ENCODE data around the gene ZNF212.

ZNF212 gene

DNA sequence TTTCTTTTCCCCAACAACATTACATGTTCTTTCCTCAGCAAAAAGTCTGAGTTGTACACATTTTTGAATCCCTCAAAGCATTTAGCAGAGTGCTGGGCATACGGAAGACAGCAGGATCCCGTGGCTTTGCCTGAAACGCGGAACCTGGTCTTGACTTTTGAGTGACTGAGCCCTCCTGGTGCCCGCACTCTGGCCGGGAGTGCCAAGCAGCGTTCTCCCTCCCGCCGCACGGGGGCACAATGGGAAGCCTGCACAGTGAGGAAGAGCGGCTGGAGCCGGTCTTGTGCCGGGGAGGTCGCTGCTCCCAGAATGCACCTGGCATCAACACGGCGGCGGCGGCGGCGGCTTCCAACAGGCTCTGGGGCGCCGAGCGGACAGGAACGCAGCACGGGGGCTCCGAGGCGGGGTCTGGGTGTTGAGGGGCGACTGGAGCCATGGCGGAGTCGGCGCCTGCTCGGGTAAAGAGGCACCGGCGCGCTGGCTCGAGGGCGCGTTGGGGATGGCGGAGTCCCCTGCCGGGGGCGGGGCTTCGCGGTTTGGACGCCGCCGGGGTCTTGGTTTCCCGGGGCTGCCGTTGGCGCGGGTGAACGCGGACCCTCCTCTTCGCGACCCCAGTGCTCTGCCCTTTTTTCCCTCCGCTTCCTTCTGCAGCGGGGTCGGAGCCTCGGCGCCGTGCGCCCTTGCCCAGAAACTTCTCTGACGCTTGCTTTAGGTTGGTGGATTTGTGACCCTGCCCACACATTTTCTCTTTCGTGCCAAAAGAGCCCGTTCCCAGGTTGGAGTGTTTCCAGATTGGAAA is at the start of gene ZNF212:
Gene ZNF212, plus strand, starts transcription at position 307 of the 799 bp plus-strand sequence. Its CDS starts 128 bp downstream, at position 435.
- peak; percentile 92 for DNase-seq
- no peaks in the 10 kb centered on the region for H3K9me3 Mint-ChIP-seq
- H3K27ac Mint-ChIP-seq, result peak within 1 kb of the TSS; percentile 95
- H3K4me1 Mint-ChIP-seq (ENCODE audit: low read depth), result peaks cover 51% of the 10 kb centered on the region
- H3K36me3 Mint-ChIP-seq (ENCODE audit: low read depth), result peaks cover 38% of the 10 kb centered on the region
- H3K4me3 Mint-ChIP-seq, result peak within 1 kb of the TSS; percentile 95
- H3K27me3 Mint-ChIP-seq, result no peaks in the 10 kb centered on the region

DNA sequence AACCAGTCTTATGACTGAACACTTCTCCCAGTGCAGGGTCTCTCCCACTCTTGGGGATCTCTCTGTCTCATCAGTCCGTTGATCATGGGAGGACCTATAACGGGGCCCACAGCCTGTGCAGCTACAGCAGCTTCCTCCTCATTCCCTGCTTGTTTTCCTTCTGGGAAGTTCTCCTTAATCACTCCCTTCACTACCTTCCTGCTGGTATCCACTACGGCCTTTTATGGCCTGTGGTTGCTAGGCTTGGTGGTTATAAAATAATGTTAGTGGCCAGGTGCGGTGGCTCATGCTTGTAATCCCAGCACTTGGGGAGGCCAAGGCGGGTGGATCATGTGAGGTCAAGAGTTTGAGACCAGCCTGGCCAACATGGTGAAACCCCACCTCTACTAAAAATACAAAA is 47.6 kb upstream of the ZNF212 start:
- no peaks in the 10 kb centered on the region for H3K27me3 Mint-ChIP-seq
- no peak for DNase-seq
- peak overlapping the region; percentile 66 for H3K4me3 Mint-ChIP-seq
- H3K36me3 Mint-ChIP-seq (ENCODE audit: low read depth), result peaks cover 10% of the 10 kb centered on the region
- no peak overlapping the region for H3K27ac Mint-ChIP-seq
- peaks cover 16% of the 10 kb centered on the region for H3K4me1 Mint-ChIP-seq (ENCODE audit: low read depth)
- no peaks in the 10 kb centered on the region for H3K9me3 Mint-ChIP-seq

GRCh38 chr7:149194799-149195179 is 44.7 kb upstream of the ZNF212 start:
- H3K27ac Mint-ChIP-seq, result peak overlapping the region; percentile 63
- H3K4me1 Mint-ChIP-seq (ENCODE audit: low read depth), result peaks cover 41% of the 10 kb centered on the region
- H3K27me3 Mint-ChIP-seq, result no peaks in the 10 kb centered on the region
- peak overlapping the region; percentile 87 for H3K4me3 Mint-ChIP-seq
- no peak for DNase-seq
- peaks cover 39% of the 10 kb centered on the region for H3K36me3 Mint-ChIP-seq (ENCODE audit: low read depth)
- no peaks in the 10 kb centered on the region for H3K9me3 Mint-ChIP-seq

- Mint-ChIP-seq H3K27me3 (no peaks in the 10 kb centered on the region), H3K36me3 (ENCODE audit: low read depth) (peaks cover 45% of the 10 kb centered on the region), H3K9me3 (no peaks in the 10 kb centered on the region), H3K4me1 (ENCODE audit: low read depth) (peaks cover 46% of the 10 kb centered on the region), H3K4me3 (peak within 1 kb of the TSS; percentile 92), H3K27ac (peak within 1 kb of the TSS; percentile 97)
- peak; percentile 86 for DNase-seq
Measured at GRCh38 chr7:149195180-149196150, 44.0 kb upstream of the ZNF212 start, which contains the start of gene ZNF282. ZNF282 (plus strand) TSS chr7:149195546; CDS start chr7:149195590, 44 bp downstream.

DNA sequence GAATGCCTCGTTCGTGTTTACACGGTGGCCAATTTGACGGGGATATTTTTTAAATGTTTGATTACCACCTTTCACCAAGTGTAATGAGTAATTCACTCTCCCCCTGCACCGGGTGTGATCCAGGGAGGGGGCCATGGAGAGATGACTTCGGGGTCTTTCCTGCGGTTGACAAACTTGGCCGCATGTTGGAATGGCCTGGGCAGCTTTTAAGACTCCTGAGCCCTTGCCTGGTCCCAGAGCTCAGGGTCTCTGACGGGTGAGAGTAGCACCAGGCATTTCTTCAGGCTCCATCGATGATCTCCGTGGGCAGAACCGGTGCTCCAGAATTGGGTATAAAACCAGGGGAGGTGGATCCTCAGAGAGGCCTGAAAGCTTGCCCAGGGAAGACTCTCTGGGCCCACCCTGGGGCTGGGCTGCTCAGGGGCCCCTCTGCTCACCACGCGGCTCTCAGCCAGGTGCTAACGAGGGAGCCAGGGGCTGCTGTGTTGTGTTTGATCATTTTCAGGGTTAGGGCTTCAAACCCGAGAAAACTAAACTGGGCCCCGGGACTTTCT is 43.2 kb upstream of the ZNF212 start:
- peak; percentile 57 for DNase-seq
- Mint-ChIP-seq H3K9me3 (no peaks in the 10 kb centered on the region), H3K4me3 (peak overlapping the region; percentile 92), H3K27me3 (no peaks in the 10 kb centered on the region), H3K27ac (peak overlapping the region; percentile 97), H3K36me3 (ENCODE audit: low read depth) (peaks cover 52% of the 10 kb centered on the region), H3K4me1 (ENCODE audit: low read depth) (peaks cover 45% of the 10 kb centered on the region)

GRCh38 chr7:149196705-149197171 is 42.7 kb upstream of the ZNF212 start:
- no peaks in the 10 kb centered on the region for H3K9me3 Mint-ChIP-seq
- DNase-seq, result no peak
- H3K27ac Mint-ChIP-seq, result peak overlapping the region; percentile 97
- peaks cover 58% of the 10 kb centered on the region for H3K36me3 Mint-ChIP-seq (ENCODE audit: low read depth)
- H3K27me3 Mint-ChIP-seq, result no peaks in the 10 kb centered on the region
- H3K4me1 Mint-ChIP-seq (ENCODE audit: low read depth), result peaks cover 43% of the 10 kb centered on the region
- peak overlapping the region; percentile 92 for H3K4me3 Mint-ChIP-seq

DNA sequence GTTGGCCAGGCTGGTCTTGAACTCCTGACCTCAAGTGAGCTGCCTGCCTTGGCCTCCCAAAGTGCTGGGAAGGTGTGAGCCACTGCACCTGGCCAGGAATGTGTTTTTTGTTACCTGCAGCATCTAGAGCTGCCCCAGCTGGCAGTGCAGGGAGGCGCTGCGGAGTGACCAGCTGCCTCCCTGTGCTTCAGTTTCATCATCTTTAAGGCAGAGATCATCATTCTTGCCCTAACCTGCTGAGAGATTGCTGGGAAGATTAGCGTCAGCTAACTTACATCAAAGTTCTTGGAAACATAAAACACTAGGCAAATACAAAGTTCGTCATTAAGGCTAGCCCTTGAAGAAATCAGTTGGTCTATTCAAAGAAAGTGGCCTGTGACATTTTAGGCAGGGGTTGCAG is 41.8 kb upstream of the ZNF212 start:
- H3K27me3 Mint-ChIP-seq, result no peaks in the 10 kb centered on the region
- no peaks in the 10 kb centered on the region for H3K9me3 Mint-ChIP-seq
- DNase-seq, result no peak
- peak overlapping the region; percentile 97 for H3K27ac Mint-ChIP-seq
- H3K4me1 Mint-ChIP-seq (ENCODE audit: low read depth), result peaks cover 47% of the 10 kb centered on the region
- H3K36me3 Mint-ChIP-seq (ENCODE audit: low read depth), result peaks cover 67% of the 10 kb centered on the region
- peak overlapping the region; percentile 92 for H3K4me3 Mint-ChIP-seq

GRCh38 chr7:149198161-149198816 is 41.2 kb upstream of the ZNF212 start:
- Mint-ChIP-seq H3K4me3 (peak overlapping the region; percentile 92), H3K4me1 (ENCODE audit: low read depth) (peaks cover 53% of the 10 kb centered on the region), H3K9me3 (no peaks in the 10 kb centered on the region), H3K27me3 (no peaks in the 10 kb centered on the region), H3K27ac (peak overlapping the region; percentile 97), H3K36me3 (ENCODE audit: low read depth) (peaks cover 73% of the 10 kb centered on the region)
- DNase-seq, result no peak

- Mint-ChIP-seq H3K27me3 (no peaks in the 10 kb centered on the region), H3K4me1 (ENCODE audit: low read depth) (peaks cover 64% of the 10 kb centered on the region), H3K27ac (peak overlapping the region; percentile 46), H3K36me3 (ENCODE audit: low read depth) (peaks cover 84% of the 10 kb centered on the region), H3K9me3 (no peaks in the 10 kb centered on the region), H3K4me3 (no peak overlapping the region)
- no peak for DNase-seq
Measured at GRCh38 chr7:149199234-149199995, 40.0 kb upstream of the ZNF212 start.

GRCh38 chr7:149202831-149203231 is 36.6 kb upstream of the ZNF212 start:
- Mint-ChIP-seq H3K4me1 (ENCODE audit: low read depth) (peaks cover 55% of the 10 kb centered on the region), H3K27ac (peak overlapping the region; percentile 94), H3K9me3 (no peaks in the 10 kb centered on the region), H3K4me3 (peak overlapping the region; percentile 36), H3K27me3 (no peaks in the 10 kb centered on the region), H3K36me3 (ENCODE audit: low read depth) (peaks cover 94% of the 10 kb centered on the region)
- DNase-seq, result no peak

DNA sequence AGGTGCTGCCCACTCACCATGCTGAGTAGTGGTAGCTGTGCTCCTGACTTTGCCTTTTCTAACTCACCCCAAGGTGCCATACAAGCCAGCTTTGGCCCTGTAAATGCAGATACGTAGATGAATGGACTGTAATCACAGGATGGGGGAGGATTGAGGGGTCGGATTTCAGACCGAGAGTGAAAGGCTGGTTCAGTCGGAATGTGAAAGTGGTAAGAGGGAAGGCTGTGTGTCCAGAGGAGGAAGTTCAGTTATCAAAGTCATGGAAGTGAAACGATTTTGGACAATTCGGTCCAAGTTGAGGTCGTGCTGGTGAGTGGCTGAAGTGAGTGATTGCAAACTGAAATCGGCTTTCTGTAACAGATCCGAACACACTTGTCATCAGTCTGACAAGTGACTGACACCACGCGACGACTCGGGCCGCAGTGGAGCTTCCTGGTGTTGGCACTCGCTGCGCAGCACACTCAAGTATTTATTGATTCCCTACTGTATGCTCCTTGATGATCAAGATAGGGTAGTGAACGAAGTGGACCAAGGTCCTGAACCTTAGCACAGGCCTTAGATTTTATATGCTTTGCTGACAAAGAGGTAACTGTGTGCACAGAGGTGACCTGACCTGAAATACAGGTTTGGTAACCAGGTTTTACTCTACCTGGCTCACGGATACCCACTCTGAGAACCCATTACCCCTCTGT is 33.6 kb upstream of the ZNF212 start:
- no peaks in the 10 kb centered on the region for H3K27me3 Mint-ChIP-seq
- H3K27ac Mint-ChIP-seq, result peak overlapping the region; percentile 26
- peaks cover 58% of the 10 kb centered on the region for H3K4me1 Mint-ChIP-seq (ENCODE audit: low read depth)
- no peak overlapping the region for H3K4me3 Mint-ChIP-seq
- DNase-seq, result no peak
- no peaks in the 10 kb centered on the region for H3K9me3 Mint-ChIP-seq
- peaks cover 96% of the 10 kb centered on the region for H3K36me3 Mint-ChIP-seq (ENCODE audit: low read depth)

GRCh38 chr7:149207324-149208035 is 32.0 kb upstream of the ZNF212 start:
- Mint-ChIP-seq H3K27me3 (no peaks in the 10 kb centered on the region), H3K27ac (peak overlapping the region; percentile 99), H3K9me3 (no peaks in the 10 kb centered on the region), H3K4me1 (ENCODE audit: low read depth) (peaks cover 56% of the 10 kb centered on the region), H3K4me3 (no peak overlapping the region), H3K36me3 (ENCODE audit: low read depth) (peaks cover 94% of the 10 kb centered on the region)
- DNase-seq, result no peak

Measured in activated T-cell treated with anti-CD3 and anti-CD28 coated beads, Interleukin-2, amount 50 U/mL, for 24 hours (primary cell).